Activated naive CD8-positive, alpha-beta T cell treated with anti-CD3 and anti-CD28 coated beads, Interleukin-2, amount 50 U/mL, for 16 hours (primary cell): ENCODE data around the gene TSPEAR.
"Not testable (repeated sequence)": the region's sequence is repeated elsewhere in the genome, so short reads cannot be mapped to it uniquely, and the experiment has no call there.

Experiments
- DNase-seq: peaks from one replicate; pipeline ENCODE4 v3.0.0-alpha.2; 2020; ENCODE audit warnings: low read depth, low spot score

TSPEAR gene

DNA sequence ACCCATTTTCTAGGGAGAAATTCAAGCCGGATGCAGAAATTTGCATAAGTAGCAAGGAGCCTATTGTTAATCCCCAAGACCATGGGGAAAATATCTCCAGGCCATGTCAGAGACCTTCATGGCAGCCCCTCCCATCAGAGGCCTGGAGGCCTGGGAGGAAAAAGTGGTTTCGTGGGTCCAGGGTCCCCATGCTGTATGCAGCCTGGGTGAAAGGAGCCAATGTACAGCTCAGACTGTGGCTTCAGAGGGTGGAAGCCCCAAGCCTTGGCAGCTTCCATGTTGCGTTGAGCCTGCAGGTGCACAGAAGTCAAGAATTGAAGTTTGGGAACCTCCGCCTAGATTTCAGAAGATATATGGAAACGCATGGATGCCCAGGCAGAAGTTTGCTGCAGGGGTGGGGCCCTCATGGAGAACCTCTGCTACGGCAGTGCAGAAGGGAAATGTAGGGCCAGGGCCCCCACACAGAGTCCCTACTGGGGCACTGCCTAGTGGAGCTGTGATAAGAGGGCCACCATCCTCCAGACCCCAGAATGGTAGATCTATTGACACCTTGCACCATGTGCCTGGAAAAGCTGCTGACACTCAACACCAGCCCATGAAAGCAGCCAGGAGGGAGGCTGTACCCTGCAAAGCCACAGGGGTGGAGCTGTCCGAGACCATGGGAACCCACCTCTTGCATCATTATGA is 101.1 kb downstream of the TSPEAR start:
- not testable (repeated sequence) for DNase-seq

DNA sequence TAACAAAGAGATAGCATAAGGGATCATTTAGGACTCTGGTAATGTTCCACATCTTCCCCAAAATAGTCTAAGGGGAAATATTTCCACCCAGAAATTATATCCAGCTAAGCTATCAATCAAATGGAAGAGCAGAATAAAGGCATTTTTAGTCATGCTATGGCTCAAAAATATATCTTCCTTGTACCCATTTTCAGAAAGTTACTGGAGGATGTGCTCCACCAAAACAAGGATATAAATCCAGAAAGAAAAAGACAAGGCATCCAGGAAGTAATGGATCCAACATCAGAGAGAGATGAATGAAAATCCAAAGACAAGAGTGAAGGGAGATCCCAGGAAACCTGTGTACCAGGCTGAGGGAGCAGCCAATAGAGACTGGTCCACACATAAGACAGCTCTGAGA is 102.2 kb downstream of the TSPEAR start:
- no peak for DNase-seq

DNA sequence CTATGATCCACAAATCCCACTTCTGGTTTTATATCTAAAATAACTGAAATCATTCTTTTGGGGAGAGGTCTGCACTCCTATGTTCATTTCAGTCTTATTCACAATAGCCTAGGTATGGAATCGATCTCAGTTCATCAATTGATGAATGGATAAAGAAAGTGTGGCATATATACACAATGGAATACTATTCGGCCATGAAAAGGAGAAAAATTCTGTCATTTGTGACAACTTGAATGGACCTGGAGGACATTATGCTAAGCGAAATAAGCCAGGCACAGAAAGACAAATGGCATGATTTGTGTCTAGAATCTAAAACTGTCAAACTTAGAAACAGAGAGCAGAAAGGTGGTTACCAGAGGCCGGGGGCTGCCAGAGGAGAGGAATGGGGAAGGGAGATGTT is 104.9 kb downstream of the TSPEAR start:
- no peak for DNase-seq

DNA sequence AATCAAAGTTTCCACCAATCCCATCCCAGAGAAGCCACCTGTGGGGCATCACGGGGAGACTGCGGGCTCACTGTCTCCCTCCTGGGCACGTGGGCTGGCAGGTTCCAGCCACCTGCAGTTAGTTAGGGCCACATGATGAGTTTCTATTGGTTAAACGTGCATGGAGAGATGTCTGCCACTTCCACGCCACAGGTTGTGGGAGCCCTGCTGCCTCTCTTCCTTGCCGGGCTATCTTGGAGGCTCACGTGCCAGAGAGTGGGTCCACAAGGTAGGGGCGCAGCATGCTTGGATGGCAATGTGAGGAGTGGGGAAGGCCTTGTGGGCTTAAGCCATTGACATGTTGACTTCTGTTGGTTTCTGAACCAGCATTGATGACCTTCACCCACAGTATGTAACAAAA is 107.5 kb downstream of the TSPEAR start:
- no peak for DNase-seq

DNA sequence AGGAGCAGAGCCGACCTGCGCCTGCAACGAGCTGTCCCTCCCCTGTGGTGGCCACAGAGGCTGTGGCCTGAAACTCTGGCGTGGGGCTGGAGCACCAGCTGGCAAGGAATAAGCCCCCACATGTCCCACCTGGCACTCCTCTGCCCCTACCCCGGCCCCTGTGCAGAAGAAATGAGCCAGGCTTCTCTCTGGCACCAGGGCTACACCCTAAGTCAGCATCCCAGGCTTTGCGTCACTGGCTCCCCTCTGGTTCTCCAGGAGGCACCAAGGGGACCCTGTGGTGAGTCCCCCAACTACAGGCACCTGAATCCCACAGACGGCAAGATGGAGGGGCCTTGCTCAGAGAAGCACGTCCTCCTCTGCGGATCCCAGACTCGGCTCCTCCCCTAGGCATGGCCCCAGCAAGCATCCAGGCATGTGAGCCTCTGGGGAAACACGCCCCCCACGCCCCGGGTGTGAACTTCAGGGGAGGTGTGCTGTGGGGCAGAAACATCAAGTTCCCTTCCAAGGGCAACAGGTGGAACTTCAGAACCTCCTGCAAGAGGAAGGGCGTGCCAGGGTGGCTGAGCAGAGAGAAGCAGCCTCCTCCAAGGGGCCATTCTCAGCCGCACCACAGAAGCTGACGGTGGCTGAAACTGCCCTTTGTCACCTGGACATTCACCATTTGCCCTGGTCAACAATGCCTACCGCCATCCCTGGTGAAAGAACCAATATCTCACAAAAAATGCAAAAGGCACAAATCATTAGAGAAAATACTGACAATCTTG is 108.1 kb downstream of the TSPEAR start:
- no peak for DNase-seq

DNA sequence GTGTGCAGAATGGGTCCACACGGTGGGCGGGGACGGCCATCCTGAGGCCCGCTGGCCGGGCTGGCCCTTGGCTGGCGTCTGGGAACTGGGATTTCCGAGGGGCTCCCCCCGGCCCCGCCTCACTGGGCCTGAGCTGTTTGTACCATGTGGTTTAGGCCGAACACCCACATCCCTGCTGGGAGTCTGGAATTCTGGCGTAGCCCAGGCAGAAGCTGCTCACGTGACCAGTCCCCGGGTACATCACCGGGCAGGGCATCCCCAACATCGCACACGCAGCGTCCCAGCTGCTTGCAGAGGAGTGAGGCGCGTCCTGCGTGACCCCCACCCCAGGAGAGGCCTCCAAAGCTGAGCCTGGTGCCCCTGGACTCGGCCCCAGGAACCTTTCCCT is 108.9 kb downstream of the TSPEAR start:
- no peak for DNase-seq

DNA sequence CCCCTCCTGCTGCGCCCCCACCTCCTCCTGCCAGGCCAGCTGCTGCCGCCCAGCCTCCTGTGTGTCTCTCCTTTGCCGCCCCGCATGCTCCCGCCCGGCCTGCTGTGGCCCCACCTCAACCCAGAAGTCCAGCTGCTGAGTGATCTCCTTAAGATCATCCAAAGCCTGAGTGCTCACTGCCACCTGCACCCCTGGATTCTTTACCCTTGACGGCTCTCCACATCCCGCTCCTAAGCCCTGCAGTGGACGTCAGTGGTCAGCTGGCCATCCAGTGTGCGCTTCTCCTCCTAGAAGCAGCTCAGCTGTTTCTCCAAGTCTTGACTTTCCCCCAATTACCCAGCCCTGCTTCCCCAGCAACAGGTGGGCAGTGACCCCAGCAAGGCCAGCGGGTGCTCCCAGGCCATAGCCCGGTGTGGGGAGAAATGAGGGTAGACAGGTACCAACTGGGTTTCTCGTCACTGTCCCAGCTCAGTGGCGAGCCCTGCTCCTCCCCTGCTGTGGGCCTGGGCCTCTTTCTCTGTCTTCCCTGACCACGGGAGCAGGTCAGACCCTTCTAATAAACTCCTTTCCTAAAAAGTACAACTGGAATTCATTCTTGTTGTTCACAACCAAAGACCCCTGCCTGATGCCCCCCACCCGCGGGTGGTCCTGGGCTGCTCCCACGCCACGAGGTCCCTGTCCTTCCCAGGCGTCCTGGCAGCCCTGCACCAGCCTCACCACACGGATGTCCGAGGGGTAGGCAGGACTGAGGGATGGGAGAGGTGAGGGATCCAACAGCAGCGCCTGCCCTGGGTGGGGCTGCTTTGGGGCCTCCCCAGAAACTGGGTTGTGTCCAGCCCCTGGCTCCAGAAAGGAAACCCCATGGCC is 109.5 kb downstream of the TSPEAR start:
- DNase-seq, result no peak

DNA sequence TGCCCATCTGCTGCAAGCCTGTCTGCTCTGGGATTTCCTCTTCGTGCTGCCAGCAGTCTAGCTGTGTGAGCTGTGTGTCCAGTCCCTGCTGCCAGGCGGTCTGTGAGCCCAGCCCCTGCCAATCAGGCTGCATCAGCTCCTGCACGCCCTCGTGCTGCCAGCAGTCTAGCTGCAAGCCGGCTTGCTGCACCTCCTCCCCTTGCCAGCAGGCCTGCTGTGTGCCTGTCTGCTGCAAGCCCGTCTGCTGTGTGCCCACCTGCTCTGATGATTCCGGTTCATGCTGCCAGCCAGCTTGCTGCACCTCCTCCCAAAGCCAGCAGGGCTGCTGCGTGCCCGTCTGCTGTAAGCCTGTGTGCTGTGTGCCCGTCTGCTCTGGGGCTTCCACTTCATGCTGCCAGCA is 110.3 kb downstream of the TSPEAR start:
- DNase-seq, result not testable (repeated sequence)

DNA sequence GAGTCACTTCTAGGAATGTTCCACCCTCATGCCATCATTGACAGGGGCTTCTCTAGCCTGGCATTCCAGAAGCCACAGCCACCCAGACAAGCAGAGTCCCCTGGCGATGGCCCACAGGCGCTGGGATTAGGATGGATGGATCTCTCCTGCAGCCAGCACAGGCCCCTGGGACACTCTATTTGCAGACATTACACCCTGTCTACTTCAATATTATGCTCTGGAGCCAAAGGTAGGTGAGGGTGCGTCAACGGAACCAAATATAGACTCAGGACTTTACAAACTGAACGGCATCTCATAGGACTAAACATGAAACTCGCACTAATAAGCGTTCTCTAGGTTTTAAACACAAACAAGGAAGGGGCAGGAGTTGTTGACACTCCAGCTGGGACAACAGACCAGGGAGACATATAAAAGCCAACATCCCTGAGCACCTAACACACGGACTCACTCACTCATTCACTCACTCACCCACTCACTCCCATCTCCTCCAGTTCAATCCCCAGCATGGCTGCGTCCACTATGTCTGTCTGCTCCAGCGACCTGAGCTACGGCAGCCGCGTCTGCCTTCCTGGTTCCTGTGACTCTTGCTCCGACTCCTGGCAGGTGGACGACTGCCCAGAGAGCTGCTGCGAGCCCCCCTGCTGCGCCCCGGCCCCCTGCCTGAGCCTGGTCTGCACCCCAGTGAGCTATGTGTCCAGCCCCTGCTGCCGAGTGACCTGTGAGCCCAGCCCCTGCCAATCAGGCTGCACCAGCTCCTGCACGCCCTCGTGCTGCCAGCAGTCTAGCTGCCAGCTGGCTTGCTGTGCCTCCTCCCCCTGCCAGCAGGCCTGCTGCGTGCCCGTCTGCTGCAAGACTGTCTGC is 111.0 kb downstream of the TSPEAR start, which contains the start of gene KRTAP10-7:
KRTAP10-7 (plus strand) TSS at position 480 of the 861 bp plus-strand sequence; CDS start at position 505, 25 bp downstream.
- not testable (repeated sequence) for DNase-seq

DNA sequence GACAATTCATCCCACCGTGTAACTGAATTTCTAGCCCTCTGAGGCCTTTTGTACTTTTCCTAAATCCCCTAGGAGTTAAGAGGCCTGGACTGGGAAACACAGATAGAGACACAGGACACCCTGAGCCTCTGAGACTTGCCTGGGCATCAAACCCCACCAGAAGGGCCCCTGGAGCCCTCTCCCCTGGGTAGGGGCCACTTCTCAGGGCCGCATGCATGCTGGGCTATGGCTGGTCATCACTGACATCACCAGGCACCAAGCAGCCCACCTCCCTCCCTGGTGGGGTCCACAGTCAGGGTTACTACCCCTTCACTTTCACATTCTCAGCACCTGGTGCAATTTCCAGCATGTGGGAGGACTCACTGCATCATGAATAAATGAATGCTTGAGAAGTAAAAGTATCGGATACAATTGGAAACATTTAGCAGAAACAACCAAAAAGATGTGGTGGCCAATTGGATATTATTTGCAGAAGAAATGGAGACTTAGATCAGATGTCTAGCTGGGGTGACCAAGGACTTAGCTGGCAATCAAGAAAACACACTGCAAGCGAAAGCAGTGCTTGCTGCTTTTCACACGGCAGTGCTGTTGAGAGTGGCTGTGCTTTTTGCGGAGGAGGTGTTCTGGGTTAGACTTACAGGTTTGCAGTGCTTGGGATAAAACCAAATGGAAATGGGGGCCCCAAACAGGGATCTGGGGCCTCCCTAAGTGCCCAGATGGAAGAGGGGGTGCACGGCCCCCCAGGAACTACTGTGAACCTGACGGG is 111.9 kb downstream of the TSPEAR start:
- no peak for DNase-seq

DNA sequence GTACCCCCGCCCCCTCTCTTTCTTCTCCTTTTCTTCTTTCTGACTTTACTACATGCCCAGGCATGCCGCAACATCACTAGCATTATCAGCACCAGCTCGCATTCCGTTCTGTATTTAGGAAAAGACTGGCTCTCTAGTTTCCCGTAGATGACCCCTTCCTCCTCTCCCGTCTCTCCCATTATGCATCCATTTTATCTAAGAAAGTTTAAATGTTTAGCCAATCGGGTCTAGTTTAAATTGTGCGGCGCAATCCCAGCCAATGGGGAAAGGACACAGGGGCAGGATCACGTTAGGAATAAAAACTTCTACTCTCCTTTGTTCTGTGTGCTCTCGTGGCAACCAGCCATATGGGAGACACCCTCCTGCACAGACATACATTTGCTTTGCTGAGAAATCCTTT is 113.3 kb downstream of the TSPEAR start:
- DNase-seq, result no peak

DNA sequence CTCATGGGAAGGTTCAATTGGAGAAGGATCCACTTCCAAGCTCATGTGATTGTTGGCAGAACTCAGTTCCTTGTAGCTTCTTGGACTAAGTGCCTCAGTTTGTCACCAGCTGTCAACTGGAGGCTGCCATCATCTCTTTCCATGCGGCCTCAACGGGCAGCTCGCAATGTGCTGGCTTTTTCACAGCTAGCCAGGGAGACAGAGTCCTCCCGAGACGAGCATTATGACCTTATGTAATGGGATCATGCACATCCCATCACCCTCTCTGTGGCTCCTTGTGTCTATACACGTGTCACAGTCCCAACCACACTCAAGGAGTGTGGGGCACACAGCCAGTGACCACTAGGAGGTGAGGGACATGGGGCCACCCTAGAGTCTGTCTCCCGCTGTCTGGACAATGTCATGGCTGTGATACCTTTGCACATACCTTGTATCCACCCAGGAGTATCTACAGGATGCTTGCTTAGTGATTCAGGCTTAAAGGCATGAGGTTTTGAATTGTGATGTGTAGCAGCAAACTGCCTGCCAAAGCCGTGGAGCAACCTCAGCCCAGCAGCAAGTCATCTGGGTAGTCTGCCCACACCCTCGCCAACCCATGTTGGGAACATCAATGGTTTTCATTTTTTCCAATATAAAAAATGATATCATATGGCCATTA is 115.2 kb downstream of the TSPEAR start:
- no peak for DNase-seq

DNA sequence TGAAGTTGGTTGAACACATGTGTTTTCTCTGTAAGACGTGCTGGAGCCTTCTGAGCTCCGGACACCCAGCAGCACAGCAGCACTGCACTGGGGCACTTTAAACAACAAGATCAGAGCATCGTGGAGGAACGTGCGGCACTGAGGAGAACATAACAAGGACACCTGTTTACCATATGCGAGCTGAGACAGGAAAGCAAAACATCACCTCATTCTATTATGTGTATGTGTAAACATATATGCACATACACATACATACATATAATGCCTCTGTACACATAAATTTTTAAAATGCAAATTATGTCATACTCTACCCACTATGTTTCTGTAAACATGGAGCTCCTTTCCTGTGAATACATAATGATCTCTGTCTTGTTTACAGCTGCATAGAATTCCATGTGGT is 115.8 kb downstream of the TSPEAR start:
- DNase-seq, result no peak

DNA sequence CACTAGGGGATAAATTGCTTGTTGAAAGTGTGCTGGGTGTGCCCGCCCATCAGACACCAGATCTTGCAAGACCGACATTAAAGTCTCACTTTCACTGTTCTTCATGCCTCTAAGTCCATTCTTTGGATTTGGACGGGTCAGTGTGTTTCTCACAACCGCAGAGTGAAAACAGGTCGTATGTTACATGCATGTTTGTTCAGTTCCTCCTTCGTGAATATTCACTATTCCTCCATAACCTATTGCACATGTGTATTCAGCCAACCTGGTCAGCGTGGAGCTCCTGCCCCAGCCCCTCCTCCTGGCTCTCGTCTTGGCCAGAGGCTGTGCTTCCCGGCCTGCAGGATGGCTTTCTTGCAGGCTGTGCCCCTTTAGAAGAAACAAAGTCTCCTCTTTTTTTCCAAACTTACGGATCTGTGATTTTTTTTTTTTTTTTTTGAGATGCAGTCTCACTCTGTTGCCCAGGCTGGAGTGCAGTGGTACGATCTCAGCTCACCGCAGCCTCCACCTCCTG is 116.9 kb downstream of the TSPEAR start:
- no peak for DNase-seq

DNA sequence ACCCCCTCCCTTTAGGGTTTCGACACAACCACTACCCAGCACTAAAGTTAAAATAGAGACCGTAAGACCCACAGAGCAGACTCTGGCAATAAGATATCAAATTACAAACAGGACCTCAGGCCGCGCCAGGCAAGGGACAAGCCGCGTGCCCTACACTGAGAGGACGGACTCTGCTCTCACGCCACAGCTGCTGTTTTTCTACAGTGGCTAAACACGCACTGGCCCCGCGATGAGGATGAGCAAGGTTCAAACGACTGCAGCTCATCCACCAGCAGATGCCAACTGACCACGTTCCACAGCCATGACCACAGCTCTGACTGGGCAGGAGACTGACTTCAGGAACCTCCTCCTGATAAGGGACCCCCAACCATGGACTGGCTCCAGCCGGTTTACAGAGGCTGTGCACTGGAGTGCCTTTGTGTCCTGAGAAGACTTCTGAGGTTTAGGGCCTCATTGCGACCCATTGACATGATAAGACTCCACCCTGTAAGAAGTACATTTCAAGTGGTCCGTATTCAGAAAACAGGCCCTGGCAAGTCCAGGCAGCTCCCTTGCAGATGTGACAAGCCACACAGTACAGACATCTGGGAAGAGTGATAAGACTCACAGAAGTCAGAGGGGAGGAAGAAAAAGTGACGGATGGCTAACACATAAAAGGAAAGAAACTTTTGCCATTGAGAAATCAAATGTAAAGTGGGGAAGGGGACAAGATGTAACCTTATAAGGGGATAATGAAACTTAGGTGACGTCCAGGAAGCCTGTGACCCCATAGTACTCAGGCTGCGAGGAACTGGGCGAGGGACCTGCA is 117.6 kb downstream of the TSPEAR start:
- DNase-seq, result no peak

DNA sequence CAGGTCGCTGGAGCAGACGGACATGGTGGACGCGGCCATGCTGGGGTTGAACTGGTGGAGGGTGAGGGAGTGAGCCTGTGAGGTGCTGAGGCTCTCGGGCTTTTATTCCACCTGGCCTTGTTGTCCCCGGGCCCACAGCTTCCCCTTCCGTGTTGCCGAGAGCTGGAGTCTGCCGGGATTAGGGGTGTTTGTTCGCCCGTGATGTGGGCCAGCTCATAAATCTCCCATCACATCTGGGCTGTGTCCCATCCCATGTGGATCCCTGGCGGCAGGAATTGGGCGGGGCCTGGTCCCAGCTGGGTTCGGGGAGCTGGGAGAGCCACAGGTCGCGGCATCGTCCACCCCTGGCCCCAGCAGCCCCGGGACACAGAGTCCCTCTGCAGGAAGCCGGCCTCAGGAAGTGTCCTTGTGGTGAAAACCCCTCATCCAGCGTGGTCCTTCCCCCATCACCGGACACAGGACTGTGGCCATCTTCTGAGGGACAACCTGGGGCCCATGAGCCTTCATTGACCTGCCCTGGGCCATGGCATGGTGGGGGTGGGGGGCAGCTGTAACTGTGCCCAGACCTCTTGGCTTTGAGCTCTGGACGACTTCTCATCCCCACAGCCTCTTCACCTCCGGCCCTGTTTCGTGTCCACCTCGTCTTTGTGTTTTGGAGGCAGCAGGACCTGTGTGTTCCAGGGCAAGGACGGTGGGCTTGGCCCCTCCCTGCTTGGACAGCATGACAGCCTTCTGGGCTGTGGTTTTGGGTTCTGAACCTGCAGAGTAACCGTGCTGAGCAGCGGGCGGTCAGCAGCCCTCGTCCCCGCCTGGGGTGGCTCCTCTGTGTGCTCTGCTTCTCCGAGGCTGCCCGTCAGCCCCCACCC is 118.7 kb downstream of the TSPEAR start, which contains the start of gene KRTAP10-6:
KRTAP10-6 (minus strand) TSS at position 60 of the 866 bp plus-strand sequence; CDS start at position 39, 21 bp downstream.
- no peak for DNase-seq

DNA sequence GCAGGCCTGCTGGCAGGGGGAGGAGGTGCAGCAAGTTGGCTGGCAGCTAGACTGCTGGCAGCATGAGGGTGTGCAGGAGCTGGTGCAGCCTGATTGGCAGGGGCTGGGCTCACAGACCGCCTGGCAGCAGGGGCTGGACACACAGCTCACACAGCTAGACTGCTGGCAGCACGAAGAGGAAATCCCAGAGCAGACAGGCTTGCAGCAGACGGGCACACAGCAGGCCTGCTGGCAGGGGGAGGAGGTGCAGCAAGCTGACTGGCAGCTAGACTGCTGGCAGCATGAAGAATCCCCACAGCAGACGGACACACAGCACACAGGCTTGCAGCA is 119.6 kb downstream of the TSPEAR start:
- DNase-seq, result not testable (repeated sequence)
